Colonic mucosa (tissue), 4 donors: ENCODE measurements around the gene RPS14. TPM values are rescaled to one million over a fixed set of nuclear protein-coding genes. Genes with fewer than 3 reads are reported as not detected.

Experiments used
- DNase-seq: peaks from one replicate; pipeline ENCODE4 v3.0.0-alpha.2; 2020
- H3K27ac ChIP-seq: fragments of 200-600 bp; one replicate; pipeline ENCODE4 v1.8.0; 2021
- H3K27me3 ChIP-seq: fragments of 200-600 bp; one replicate; pipeline ENCODE4 v1.8.0; 2021
- H3K36me3 ChIP-seq: fragments of 200-600 bp; one replicate; pipeline ENCODE4 v1.8.0; 2021
- H3K4me1 ChIP-seq: fragments of 200-600 bp; one replicate; pipeline ENCODE4 v1.8.0; 2021; ENCODE audit warnings: mild to moderate bottlenecking
- H3K4me3 ChIP-seq: fragments of 200-600 bp; one replicate; pipeline ENCODE4 v1.8.0; 2021
- H3K9ac ChIP-seq, 2 donors: one replicate each; pipeline ENCODE4 v1.7.0; 2013; ENCODE audit warnings: control low read depth in 2 of 2, low read depth in 2 of 2, low read length in 2 of 2
- H3K9me3 ChIP-seq: fragments of 200-600 bp; one replicate; pipeline ENCODE4 v1.8.0; 2021
- intact Hi-C: fragments of 100-400 bp; cut with DNase I; formaldehyde crosslinking; loops from one replicate; pipeline ENCODE4 v1.14.1; 2022
- total RNA-seq, 2 donors: library from RNA; stranded (reverse); fragmentation: NEBNext Ultra II Directional in 1 of 2; extraction: Animal tissue kit (Norgen Biotek cat#: 25700) in 1 of 2; gene quantifications; one replicate each; pipeline ENCODE4 v1.2.1, GENCODE V29; 2021
- TF ChIP-seq, protein P1 (sequence below): fragments of 200-600 bp; IDR thresholded peaks from one replicate; pipeline ENCODE4 v1.8.0; 2022; ENCODE audit warnings: antibody characterized with exemption, mild to moderate bottlenecking
- donor health status: healthy.
- donor health status: DM: no; HTN: no; CAD: no.
- donor health status: DM: no; HTN: no; CAD: no.

Gene RPS14
- total RNA-seq, 2 donors from 2014 or later, result 1,643 to 1,700 TPM

- Histone ChIP-seq H3K36me3 (no peaks in the 10 kb centered on the region), H3K27me3 (no peaks in the 10 kb centered on the region), H3K4me1 (no peaks in the 10 kb centered on the region), H3K4me3 (no peak overlapping the region), H3K27ac (no peak overlapping the region), H3K9ac (no peak overlapping the region), H3K9me3 (no peaks in the 10 kb centered on the region)
- intact Hi-C loops, result no loop called here
- TF ChIP-seq, protein P1, sequence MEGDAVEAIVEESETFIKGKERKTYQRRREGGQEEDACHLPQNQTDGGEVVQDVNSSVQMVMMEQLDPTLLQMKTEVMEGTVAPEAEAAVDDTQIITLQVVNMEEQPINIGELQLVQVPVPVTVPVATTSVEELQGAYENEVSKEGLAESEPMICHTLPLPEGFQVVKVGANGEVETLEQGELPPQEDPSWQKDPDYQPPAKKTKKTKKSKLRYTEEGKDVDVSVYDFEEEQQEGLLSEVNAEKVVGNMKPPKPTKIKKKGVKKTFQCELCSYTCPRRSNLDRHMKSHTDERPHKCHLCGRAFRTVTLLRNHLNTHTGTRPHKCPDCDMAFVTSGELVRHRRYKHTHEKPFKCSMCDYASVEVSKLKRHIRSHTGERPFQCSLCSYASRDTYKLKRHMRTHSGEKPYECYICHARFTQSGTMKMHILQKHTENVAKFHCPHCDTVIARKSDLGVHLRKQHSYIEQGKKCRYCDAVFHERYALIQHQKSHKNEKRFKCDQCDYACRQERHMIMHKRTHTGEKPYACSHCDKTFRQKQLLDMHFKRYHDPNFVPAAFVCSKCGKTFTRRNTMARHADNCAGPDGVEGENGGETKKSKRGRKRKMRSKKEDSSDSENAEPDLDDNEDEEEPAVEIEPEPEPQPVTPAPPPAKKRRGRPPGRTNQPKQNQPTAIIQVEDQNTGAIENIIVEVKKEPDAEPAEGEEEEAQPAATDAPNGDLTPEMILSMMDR, result no peak
- DNase-seq, result no peak
These were observed 24.3 kb upstream of the RPS14 start for GRCh38 chr5:150473673-150474358.

DNA sequence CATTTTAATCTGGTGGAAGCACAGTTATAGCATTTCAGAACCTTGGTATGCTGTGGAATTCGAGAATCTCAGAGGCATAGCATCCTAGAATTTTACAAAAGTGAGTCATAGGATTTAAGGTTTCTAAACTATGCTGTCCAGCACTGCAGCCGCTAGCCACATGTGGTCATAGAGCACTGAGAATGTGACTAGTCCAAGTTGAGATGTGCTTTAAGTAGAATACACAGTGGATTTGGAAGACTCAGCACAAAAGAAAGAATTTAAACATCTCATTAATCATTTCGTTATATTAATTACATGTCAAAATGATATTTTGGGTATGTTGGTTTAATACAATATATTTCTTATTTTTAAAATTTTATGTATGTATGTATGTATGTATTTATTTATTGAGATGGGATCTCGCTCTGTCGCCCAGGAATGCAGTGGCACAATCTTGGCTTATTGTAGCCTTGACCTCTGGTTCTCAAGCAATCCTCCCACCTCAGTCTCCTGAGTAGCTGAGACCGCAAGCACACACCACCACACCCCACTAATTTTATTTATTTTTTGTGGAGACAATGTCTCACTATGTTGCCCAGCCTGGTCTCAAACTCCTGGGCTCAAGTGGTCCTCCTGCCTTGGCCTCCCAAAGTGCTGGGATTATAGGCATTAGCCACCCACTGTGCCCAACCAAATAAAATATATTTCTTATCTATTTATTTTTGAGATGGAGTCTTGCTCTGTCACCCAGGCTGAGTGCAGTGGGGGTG is 20.4 kb upstream of the RPS14 start:
- intact Hi-C loops, result no loop called here
- no peak for DNase-seq
- TF ChIP-seq, protein P1, result no peak

GRCh38 chr5:150468206-150468605 is 18.7 kb upstream of the RPS14 start:
- H3K4me1 ChIP-seq, result no peaks in the 10 kb centered on the region
- no peaks in the 10 kb centered on the region for H3K9me3 ChIP-seq
- no peaks in the 10 kb centered on the region for H3K36me3 ChIP-seq
- H3K27ac ChIP-seq, result no peak overlapping the region
- H3K27me3 ChIP-seq, result no peaks in the 10 kb centered on the region
- intact Hi-C loops, result no loop called here
- H3K4me3 ChIP-seq, result no peak overlapping the region
- DNase-seq, result no peak
- TF ChIP-seq, protein P1, result no peak
- no peak overlapping the region for H3K9ac ChIP-seq

More for the DNA sequence above, 20.4 kb upstream of the RPS14 start:
- H3K36me3 ChIP-seq, result no peaks in the 10 kb centered on the region
- H3K9me3 ChIP-seq, result no peaks in the 10 kb centered on the region
- no peaks in the 10 kb centered on the region for H3K27me3 ChIP-seq
- no peak overlapping the region for H3K4me3 ChIP-seq
- no peak overlapping the region for H3K9ac ChIP-seq
- H3K4me1 ChIP-seq, result no peaks in the 10 kb centered on the region
- no peak overlapping the region for H3K27ac ChIP-seq

DNA sequence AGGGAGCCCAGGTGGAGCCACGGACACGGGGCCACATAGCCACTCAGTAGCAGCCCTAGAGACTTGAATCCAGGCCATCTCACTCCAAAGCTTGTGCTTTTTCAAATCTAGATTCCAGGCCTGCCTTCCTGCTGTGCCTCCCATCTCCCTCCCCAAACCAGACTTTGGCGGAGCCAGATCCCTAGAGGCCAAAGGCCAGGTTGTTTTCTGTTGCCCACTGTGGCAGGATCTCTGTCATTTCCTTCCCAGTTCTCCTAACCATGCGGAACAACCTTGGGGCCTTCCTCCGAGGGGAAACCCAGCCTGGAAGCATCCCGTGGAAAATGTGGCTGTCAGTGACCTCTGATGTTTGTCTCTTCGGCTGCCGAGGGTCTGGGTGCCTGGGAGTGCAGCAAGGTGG is 16.4 kb upstream of the RPS14 start:
- H3K27ac ChIP-seq, result no peak overlapping the region

GRCh38 chr5:150464554-150465012 is 15.0 kb upstream of the RPS14 start:
- Histone ChIP-seq H3K27me3 (no peaks in the 10 kb centered on the region), H3K4me3 (no peak overlapping the region), H3K9me3 (no peaks in the 10 kb centered on the region), H3K9ac (no peak overlapping the region), H3K36me3 (no peaks in the 10 kb centered on the region), H3K4me1 (no peaks in the 10 kb centered on the region), H3K27ac (peak overlapping the region; percentile 17)
- TF ChIP-seq, protein P1, result no peak
- no peak for DNase-seq
- intact Hi-C loops, result no loop called here

More for the DNA sequence above, 16.4 kb upstream of the RPS14 start:
- Histone ChIP-seq H3K9ac (no peak overlapping the region), H3K4me1 (no peaks in the 10 kb centered on the region), H3K4me3 (no peak overlapping the region), H3K9me3 (no peaks in the 10 kb centered on the region), H3K36me3 (no peaks in the 10 kb centered on the region), H3K27me3 (no peaks in the 10 kb centered on the region)
- TF ChIP-seq, protein P1, result no peak
- DNase-seq, result no peak
- intact Hi-C loops, result no loop called here
